ENCODE data around the gene CACNA1G.

GRCh38 chr17:50535407-50535806, 25.1 kb upstream of the CACNA1G start:
- TF ChIP-seq POLR2A (IDR thresholded peaks at IDR 0.05) (no peak), CTCF (IDR thresholded peaks at IDR 0.05) (no peak)

Measured in right lobe of liver (tissue), 4 donors.